ENCODE results near the gene RAD51AP1.

- TF ChIP-seq EZH2 (IDR thresholded peaks at IDR 0.05; ENCODE audit: insufficient read depth, poor library complexity, severe bottlenecking) = no peak
- no peak for TF ChIP-seq EZH2phosphoT487 (IDR thresholded peaks at IDR 0.05; ENCODE audit: insufficient read depth, low read depth)
Observed at GRCh38 chr12:4496145-4496838, 42.4 kb upstream of the RAD51AP1 start.

All from GM23248 (cell line).